GM13976 (cell line): ENCODE data around the gene NEXN.

ENCODE experiments used
- DNase-seq: peaks from one replicate; pipeline ENCODE4 v3.0.0; 2012; ENCODE audit warnings: low spot score
- CTCF ChIP-seq: IDR thresholded peaks from 2 replicates; pipeline ENCODE4 v1.5.1; 2012; ENCODE audit warnings: borderline replicate concordance, mild to moderate bottlenecking; ENCODE audit not compliant: insufficient read depth; ENCODE audit errors: extremely low read depth, missing control alignments, control extremely low read depth
- in situ Hi-C: fragments of 300-500 bp; cut with MboI; formaldehyde crosslinking; loops from one replicate; pipeline ENCODE4 v1.12.0; 2022; ENCODE audit warnings: low sequenced_read_pairs, mixed read lengths, inconsistent platforms; ENCODE audit not compliant: unreplicated experiment

Gene NEXN

GRCh38 chr1:77987919-77988318 is 99.5 kb downstream of the NEXN start:
- no peak for DNase-seq
- in situ Hi-C loops = no loop called here
- no peak for TF ChIP-seq CTCF

GRCh38 chr1:77989744-77990143 is 101.3 kb downstream of the NEXN start:
- no peak for TF ChIP-seq CTCF
- in situ Hi-C loops = no loop called here
- no peak for DNase-seq

GRCh38 chr1:77990629-77991204 is 102.3 kb downstream of the NEXN start:
- in situ Hi-C loops = no loop called here
- no peak for TF ChIP-seq CTCF
- DNase-seq = no peak

- in situ Hi-C loops = no loop called here
- DNase-seq = no peak
- no peak for TF ChIP-seq CTCF
Measured at GRCh38 chr1:77991638-77992037, 103.2 kb downstream of the NEXN start.
